HepG2 (cell line): ENCODE results near the gene DGCR6. TPM values are rescaled to one million over a fixed set of nuclear protein-coding genes. Genes with fewer than 3 reads are reported as not detected.

Experiments used
- ATAC-seq: fragments of 200-7000 bp; cut with Tn5 transposase; 3 replicates; pipeline ENCODE4 v1.9.1; 2020; ENCODE audit warnings: mild to moderate bottlenecking, moderate library complexity
- BruUV-seq: library from RNA; stranded (reverse); fragments of 400-500 nt; replicated peaks from 2 replicates; lab custom pipeline; 2021; lab: Mats Ljungman, UMichigan
- CTCF ChIA-PET: fragments of 300-600 bp; formaldehyde crosslinking; extraction: SDS; loops from one replicate; lab custom pipeline; 2021; ENCODE audit warnings: low total read pairs, inconsistent platforms, low intra/inter-chr PET ratio; lab: Yijun Ruan, JAX
- POLR2A ChIA-PET: fragments of 350-600 bp; sonication (Branson Sonifier 250); formaldehyde crosslinking; loops from one replicate; lab custom pipeline; 2020; ENCODE audit warnings: antibody characterized with exemption, inconsistent platforms; lab: Yijun Ruan, JAX
- DNase-seq: peaks from one replicate; pipeline ENCODE4 v3.0.0-alpha.2; 2015; ENCODE audit warnings: low spot score
- FAIRE-seq: peaks from 3 replicates; lab custom pipeline; 2011; peaks lifted over from hg19 to GRCh38; lab: Jason Lieb, UNC
- H2AFZ ChIP-seq: one replicate; pipeline ENCODE4 v1.6.1; 2011; ENCODE audit warnings: low read length, inconsistent platforms
- H3K27ac ChIP-seq: fragments of 300-600 bp; 3 replicates; pipeline ENCODE4 v1.8.0; 2011; ENCODE audit warnings: mixed run types, mild to moderate bottlenecking, mixed read lengths, low read length, inconsistent platforms; ENCODE audit not compliant: insufficient read depth; ENCODE audit errors: extremely low read length
- H3K27me3 ChIP-seq, 2 experiments: fragments of 200-600 bp in 1 of 2; 2 replicates in 1 of 2; 3 replicates in 1 of 2; pipeline versions ENCODE4 v1.6.0 to v1.8.0; 2011; ENCODE audit warnings: low read length in 2 of 2, mild to moderate bottlenecking in 2 of 2, moderate library complexity in 2 of 2, inconsistent platforms in 1 of 2; ENCODE audit not compliant: insufficient read depth in 2 of 2, control insufficient read depth in 1 of 2
- H3K36me3 ChIP-seq, 2 experiments: fragments of 200-600 bp in 1 of 2; replicated peaks in 1 of 2; 2 replicates in 1 of 2; 3 replicates in 1 of 2; pipeline versions ENCODE4 v1.5.1 to v1.8.0; 2011; ENCODE audit warnings: low read length in 2 of 2, inconsistent platforms in 1 of 2; ENCODE audit not compliant: insufficient read depth in 2 of 2, control insufficient read depth in 1 of 2
- H3K4me1 ChIP-seq: 2 replicates; pipeline ENCODE4 v1.5.1; 2012; ENCODE audit warnings: low read length, inconsistent platforms; ENCODE audit not compliant: insufficient read depth
- H3K4me2 ChIP-seq: 2 replicates; pipeline ENCODE4 v1.6.0; 2011; ENCODE audit warnings: low read depth, low read length, inconsistent platforms
- H3K4me3 ChIP-seq, 3 experiments: fragments of 200-600 bp in 1 of 3; sonication (generic), shearing (Covaris generic) in 1 of 3; replicated peaks in 1 of 3; 2 replicates each; pipeline ENCODE4 v1.5.1; 2011 to 2016; ENCODE audit warnings: low read length in 3 of 3, inconsistent platforms in 2 of 3, low read depth in 2 of 3, mild to moderate bottlenecking in 2 of 3, control low read depth in 1 of 3, mixed read lengths in 1 of 3; ENCODE audit not compliant: insufficient read depth in 1 of 3
- H3K79me2 ChIP-seq: one replicate; pipeline ENCODE4 v1.6.1; 2011; ENCODE audit warnings: low read length, inconsistent platforms; ENCODE audit not compliant: insufficient read depth
- H3K9ac ChIP-seq: 2 replicates; pipeline ENCODE4 v1.6.0; 2011; ENCODE audit warnings: mild to moderate bottlenecking, low read depth, low read length, inconsistent platforms; ENCODE audit not compliant: insufficient read depth
- H3K9me3 ChIP-seq: 2 replicates; pipeline ENCODE4 v1.5.1; 2012; ENCODE audit warnings: mild to moderate bottlenecking, low read length
- H4K20me1 ChIP-seq: 2 replicates; pipeline ENCODE4 v1.6.0; 2011; ENCODE audit warnings: inconsistent platforms, mild to moderate bottlenecking, low read length, moderate library complexity; ENCODE audit not compliant: insufficient read depth
- FOXP4 ChIP-seq: sonication (generic); formaldehyde crosslinking; IDR thresholded peaks from 2 replicates; pipeline ENCODE4 v1.4.0; 2020; ENCODE audit warnings: missing genetic modification reagents
- PAX8 ChIP-seq: sonication (generic); formaldehyde crosslinking; IDR thresholded peaks from 2 replicates; pipeline ENCODE4 v1.8.0; 2022; ENCODE audit warnings: mild to moderate bottlenecking, missing genetic modification reagents, borderline replicate concordance
- RBAK ChIP-seq: sonication (generic); formaldehyde crosslinking; IDR thresholded peaks from 2 replicates; pipeline ENCODE4 v1.5.1; 2020; ENCODE audit warnings: mild to moderate bottlenecking, missing genetic modification reagents
- ZNF280D ChIP-seq: sonication (generic); formaldehyde crosslinking; IDR thresholded peaks from 2 replicates; pipeline ENCODE4 v1.5.1; 2020; ENCODE audit warnings: mild to moderate bottlenecking, missing genetic modification reagents
- ZNF34 ChIP-seq: sonication (generic); formaldehyde crosslinking; IDR thresholded peaks from 2 replicates; pipeline ENCODE4 v1.4.0; 2020; ENCODE audit warnings: mild to moderate bottlenecking, missing genetic modification reagents, borderline replicate concordance
- ZSCAN20 ChIP-seq: sonication (generic); formaldehyde crosslinking; IDR thresholded peaks from 2 replicates; pipeline ENCODE4 v1.4.0; 2020; ENCODE audit warnings: missing genetic modification reagents, mild to moderate bottlenecking, borderline replicate concordance
- WGBS: methylation state at CpG from one replicate; pipeline ENCODE4 v1.1.6; 2017; ENCODE audit warnings: low lambda C conversion rate; 5-methylcytosine and 5-hydroxymethylcytosine counted together
- in situ Hi-C: cut with HindIII; loops from 2 replicates; pipeline ENCODE4 v1.10.0; 2017; ENCODE audit warnings: low pct_unique_long_range_greater_than_20kb; ENCODE audit not compliant: extremely low pct_ligation_motif_present
- intact Hi-C: fragments of 100-400 bp; cut with micrococcal nuclease; formaldehyde crosslinking; loops from one replicate; pipeline ENCODE4 v1.10.0; 2022; ENCODE audit not compliant: unreplicated experiment
- polyA plus RNA-seq, 8 experiments: library from polyadenylated mRNA; depleted of rRNA in 3 of 8; stranded (reverse) in 7 of 8; unstranded in 1 of 8; fragments of >200 nt; fragmentation: Illumina TruSeq in 4 of 8; extraction: Trizol in 4 of 8; gene quantifications; 2 replicates each; pipeline versions ENCODE4 v1.2.1 to v1.2.3, GENCODE V29; 2011 to 2016; ENCODE audit warnings: low read depth in 4 of 8, missing spikeins in 1 of 8, mixed read lengths in 1 of 8; ENCODE audit not compliant: insufficient read depth in 1 of 8
- total RNA-seq, 5 experiments: library from RNA; depleted of rRNA; stranded (reverse); fragments of >200 nt; fragmentation: Illumina TruSeq; extraction: Trizol; gene quantifications; 2 replicates each; pipeline ENCODE4 v1.2.3, GENCODE V29; 2016; ENCODE audit warnings: low read depth in 1 of 5

DGCR6 gene
- total and polyA plus RNA-seq, 2 of the 13 experiments (the other 11 are each of a cell fraction or from before 2014, with no cell fraction given): 0.07 TPM; not detected in 1

- no peak for TF ChIP-seq ZNF280D (CRISPR knock-in tag)
- no peak for TF ChIP-seq RBAK
- TF ChIP-seq FOXP4: no peak
- TF ChIP-seq, all 625 proteins: peak for 0
These were observed 41.8 kb downstream of the DGCR6 start (continued) for GRCh38 chr22:18947905-18948304.

- FAIRE-seq (no peak), ATAC-seq (no peak), DNase-seq (no peak)
- intact Hi-C loops: no loop called here
- no peak overlapping the region for H3K4me3 ChIP-seq
- in situ Hi-C loops: loop anchor here (25.0 kb wide), 2 partner anchors 1212 to 1337 kb away; partner anchors contain the start of gene CCDC188
- no peaks in the 10 kb centered on the region for H3K9me3 ChIP-seq
- no peaks in the 10 kb centered on the region for H3K36me3 ChIP-seq
- CTCF ChIA-PET: no interaction called here
- POLR2A ChIA-PET: no interaction called here
- peaks cover 0 to 7% of the 10 kb centered on the region in 2 experiments; a peak in 3 of 5 replicates for H3K27me3 ChIP-seq
- WGBS: 0% methylated on average over 1 of the region's 5 CpGs
- no peaks in the 10 kb centered on the region for H3K4me1 ChIP-seq
- H3K27ac ChIP-seq: no peak overlapping the region
- no peak for TF ChIP-seq ZNF34 (CRISPR knock-in tag)
- no peak for TF ChIP-seq ZSCAN20
- TF ChIP-seq PAX8 (CRISPR knock-in tag): no peak
- H3K9ac ChIP-seq: no peak overlapping the region
- H2AFZ ChIP-seq: no peak overlapping the region
- no peaks in the 10 kb centered on the region for H3K79me2 ChIP-seq
- H4K20me1 ChIP-seq: no peaks in the 10 kb centered on the region
- BruUV-seq: no TSS peak
- no peak overlapping the region for H3K4me2 ChIP-seq
These were observed 44.0 kb downstream of the DGCR6 start for GRCh38 chr22:18950141-18950540.
